OCI-LY1 (cell line): ENCODE results near the gene IDI1.

Experiments used
- CTCF ChIP-seq: fragments of 200-600 bp; sonication (generic), shearing (Covaris generic); IDR thresholded peaks from 2 replicates; pipeline ENCODE4 v1.5.1; 2017; ENCODE audit warnings: mild to moderate bottlenecking, antibody characterized with exemption, low read length, moderate library complexity, mixed read lengths
- EZH2 ChIP-seq: fragments of 200-600 bp; sonication (generic), shearing (Covaris generic); IDR thresholded peaks from 2 replicates; pipeline ENCODE4 v1.8.0; 2017; ENCODE audit warnings: borderline replicate concordance, mixed run types, mild to moderate bottlenecking, antibody characterized with exemption, low read length, moderate library complexity, mixed read lengths

DNA sequence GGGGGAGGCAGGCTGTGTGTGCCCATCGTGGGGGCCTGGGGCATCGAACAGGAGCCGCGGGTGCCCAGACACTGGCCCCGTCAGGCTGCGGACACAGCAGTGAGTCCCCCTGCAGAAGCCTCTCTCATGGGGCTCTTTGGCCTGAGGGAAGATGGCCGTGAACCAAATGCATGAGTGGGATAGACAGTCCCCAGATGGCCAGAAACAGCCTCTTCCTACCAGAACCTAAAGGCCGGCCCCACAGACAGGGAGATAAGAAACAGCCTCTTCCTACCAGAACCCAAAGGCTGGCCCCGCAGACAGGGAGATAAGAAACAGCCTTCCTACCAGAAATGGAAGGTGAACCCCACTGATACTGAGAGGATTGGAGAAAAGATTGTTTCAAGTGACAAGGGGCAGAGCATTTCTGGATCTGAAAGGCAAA, 39.8 kb downstream of the IDI1 start:
- no peak for TF ChIP-seq EZH2
- TF ChIP-seq CTCF: no peak
